AG08395 (cell line): ENCODE data around the gene TATDN2.
"Not testable (repeated sequence)": the region's sequence is repeated elsewhere in the genome, so short reads cannot be mapped to it uniquely, and the experiment has no call there.

Experiments used
- DNase-seq: peaks from one replicate; pipeline ENCODE4 v3.0.0; 2012; ENCODE audit warnings: mixed read lengths, low spot score

The TATDN2 gene

GRCh38 chr3:10238345-10239183, 9.7 kb upstream of the TATDN2 start:
- DNase-seq: no peak

- no peak for DNase-seq
Observed at GRCh38 chr3:10240799-10241198, 7.5 kb upstream of the TATDN2 start.

GRCh38 chr3:10242182-10243065, 5.8 kb upstream of the TATDN2 start:
- peak; percentile 76 for DNase-seq

- no peak for DNase-seq
Observed at GRCh38 chr3:10244009-10244408, 4.2 kb upstream of the TATDN2 start.

GRCh38 chr3:10245081-10245712, 3.1 kb upstream of the TATDN2 start:
- DNase-seq: no peak

- DNase-seq: no peak
Observed at GRCh38 chr3:10247679-10248183, 528 bp upstream of the TATDN2 start.

GRCh38 chr3:10248984-10249748, 907 bp downstream of the TATDN2 start:
- DNase-seq: peak; percentile 52

GRCh38 chr3:10249833-10250232, 1.6 kb downstream of the TATDN2 start:
- DNase-seq: no peak

GRCh38 chr3:10251006-10251405, 2.7 kb downstream of the TATDN2 start:
- DNase-seq: no peak

- no peak for DNase-seq
Observed at GRCh38 chr3:10253731-10254130, 5.5 kb downstream of the TATDN2 start.

- no peak for DNase-seq
Observed at GRCh38 chr3:10255835-10256234, 7.6 kb downstream of the TATDN2 start.

- DNase-seq: no peak
Observed at GRCh38 chr3:10259036-10259435, 10.8 kb downstream of the TATDN2 start.

- no peak for DNase-seq
Observed at GRCh38 chr3:10259798-10260197, 11.5 kb downstream of the TATDN2 start.

GRCh38 chr3:10260211-10260701, 12.0 kb downstream of the TATDN2 start:
- DNase-seq: no peak

GRCh38 chr3:10262027-10262426, 13.8 kb downstream of the TATDN2 start:
- no peak for DNase-seq

GRCh38 chr3:10263646-10264363, 15.5 kb downstream of the TATDN2 start:
- peak; percentile 77 for DNase-seq

- no peak for DNase-seq
Observed at GRCh38 chr3:10265833-10266232, 17.6 kb downstream of the TATDN2 start.

- not testable (repeated sequence) for DNase-seq
Observed at GRCh38 chr3:10266936-10267335, 18.7 kb downstream of the TATDN2 start.

GRCh38 chr3:10268116-10268515, 19.9 kb downstream of the TATDN2 start:
- no peak for DNase-seq

- no peak for DNase-seq
Observed at GRCh38 chr3:10268930-10269329, 20.7 kb downstream of the TATDN2 start.

GRCh38 chr3:10269443-10269842, 21.2 kb downstream of the TATDN2 start:
- no peak for DNase-seq
